WTC11 (cell line): ENCODE results near the gene PDLIM5.

ENCODE experiments used
- CREM ChIP-seq: sonication (generic); formaldehyde crosslinking; IDR thresholded peaks from 2 replicates; pipeline ENCODE4 v1.8.1; 2022; ENCODE audit warnings: mild to moderate bottlenecking, missing genetic modification reagents, moderate library complexity
- CTCF ChIP-seq: fragments of 200-600 bp; IDR thresholded peaks from 2 replicates; pipeline ENCODE4 v1.8.0; 2022; ENCODE audit warnings: antibody characterized with exemption
- MYBL2 ChIP-seq: sonication (generic); formaldehyde crosslinking; IDR thresholded peaks from 2 replicates; pipeline ENCODE4 v1.8.1; 2023; ENCODE audit warnings: mild to moderate bottlenecking, moderate library complexity, missing genetic modification reagents
- OVOL2 ChIP-seq: fragments of 250-450 bp; sonication (Bioruptor Pico); IDR thresholded peaks from 2 replicates; pipeline ENCODE4 v1.9.0; 2021; ENCODE audit warnings: mild to moderate bottlenecking, borderline replicate concordance
- ZBTB43 ChIP-seq: sonication (generic); formaldehyde crosslinking; IDR thresholded peaks from 2 replicates; pipeline ENCODE4 v1.8.1; 2023; ENCODE audit warnings: mild to moderate bottlenecking, missing genetic modification reagents
- TF ChIP-seq, protein P1 (sequence below): sonication (generic); formaldehyde crosslinking; conservative IDR thresholded peaks from 2 replicates; pipeline ENCODE4 v1.8.1; 2022; ENCODE audit warnings: mild to moderate bottlenecking, missing genetic modification reagents

DNA sequence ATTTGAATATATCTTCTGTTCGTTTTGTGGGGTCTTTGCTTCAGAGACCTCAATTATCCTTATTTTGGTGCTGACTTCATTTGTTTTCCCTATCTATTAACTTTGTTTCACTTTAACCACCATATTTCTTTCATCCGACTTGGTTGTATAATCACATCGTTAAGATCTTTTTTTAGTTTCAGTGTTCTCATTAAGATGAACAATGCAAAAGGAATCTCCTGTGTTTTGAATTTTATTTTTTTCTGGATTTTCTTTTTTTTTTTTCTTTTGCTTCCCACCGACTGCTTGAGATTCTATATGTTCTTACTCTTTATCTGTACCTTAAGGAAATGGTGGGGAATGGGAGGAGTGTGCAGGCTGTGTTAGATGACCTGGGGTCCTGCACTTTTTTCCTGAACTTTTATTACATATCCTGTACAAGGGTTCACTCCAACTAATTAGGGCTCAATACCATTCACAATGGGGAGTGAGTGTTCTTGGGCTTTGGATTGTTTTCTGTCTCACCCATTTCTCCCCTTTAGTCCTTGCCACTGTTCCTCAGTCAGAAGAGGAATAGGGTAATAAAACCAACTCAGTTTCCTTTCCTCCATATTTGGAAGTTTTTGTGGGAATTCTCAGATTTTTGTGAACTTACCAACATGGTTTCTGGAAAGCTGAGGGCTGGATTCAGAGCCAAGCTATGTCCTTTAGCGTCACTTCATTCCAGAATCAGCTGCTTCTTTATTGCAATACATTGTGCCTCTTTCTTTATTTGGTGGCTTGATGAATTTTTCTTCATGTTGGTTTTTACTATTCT lies 262.8 kb downstream of the PDLIM5 start:
- TF ChIP-seq CTCF (no peak), OVOL2 (CRISPR knock-in tag) (no peak), ZBTB43 (CRISPR knock-in tag) (no peak), MYBL2 (CRISPR knock-in tag) (no peak), CREM (CRISPR knock-in tag) (no peak)
- TF ChIP-seq, protein P1, sequence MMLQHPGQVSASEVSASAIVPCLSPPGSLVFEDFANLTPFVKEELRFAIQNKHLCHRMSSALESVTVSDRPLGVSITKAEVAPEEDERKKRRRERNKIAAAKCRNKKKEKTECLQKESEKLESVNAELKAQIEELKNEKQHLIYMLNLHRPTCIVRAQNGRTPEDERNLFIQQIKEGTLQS (CRISPR knock-in tag): no peak
